Endodermal cell (in vitro differentiated cells): ENCODE results near the gene DIRAS2. TPM values are rescaled to one million over a fixed set of nuclear protein-coding genes. Genes with fewer than 3 reads are reported as not detected.

Experiments
- DNase-seq: peaks from one replicate; pipeline ENCODE4 v3.0.0-alpha.2; 2017
- H3K27ac ChIP-seq: 2 replicates; pipeline ENCODE4 v1.5.1; 2013; ENCODE audit warnings: mild to moderate bottlenecking, low read depth, low read length, moderate library complexity
- H3K27me3 ChIP-seq: 2 replicates; pipeline ENCODE4 v1.6.1; 2013; ENCODE audit warnings: mild to moderate bottlenecking, low read length, moderate library complexity; ENCODE audit not compliant: insufficient read depth, control insufficient read depth, poor library complexity, severe bottlenecking
- H3K36me3 ChIP-seq: 2 replicates; pipeline ENCODE4 v1.7.0; 2013; ENCODE audit warnings: mild to moderate bottlenecking, low read length, moderate library complexity; ENCODE audit not compliant: control insufficient read depth, insufficient read depth
- H3K4me1 ChIP-seq: one replicate; pipeline ENCODE4 v1.7.0; 2013; ENCODE audit warnings: low read length; ENCODE audit not compliant: control insufficient read depth, insufficient read depth
- H3K4me3 ChIP-seq: 2 replicates; pipeline ENCODE4 v1.5.1; 2013; ENCODE audit warnings: mild to moderate bottlenecking, low read length, moderate library complexity
- H3K9ac ChIP-seq: 2 replicates; pipeline ENCODE4 v1.6.1; 2013; ENCODE audit warnings: mild to moderate bottlenecking, low read length, moderate library complexity; ENCODE audit not compliant: poor library complexity, severe bottlenecking; ENCODE audit errors: extremely low read depth
- H3K9me3 ChIP-seq: 2 replicates; pipeline ENCODE4 v1.6.1; 2013; ENCODE audit warnings: mild to moderate bottlenecking, low read length, moderate library complexity; ENCODE audit not compliant: control insufficient read depth
- H3K27ac Mint-ChIP-seq: 2 replicates; pipeline ENCODE4 v1.8.0; 2020; ENCODE audit warnings: mixed read lengths
- H3K27me3 Mint-ChIP-seq: 2 replicates; pipeline ENCODE4 v1.8.0; 2021; ENCODE audit warnings: mild to moderate bottlenecking, mixed read lengths; ENCODE audit not compliant: insufficient read depth
- H3K36me3 Mint-ChIP-seq: 2 replicates; pipeline ENCODE4 v1.8.0; 2020; ENCODE audit warnings: low read depth, mixed read lengths
- H3K4me1 Mint-ChIP-seq: 2 replicates; pipeline ENCODE4 v1.8.0; 2020; ENCODE audit warnings: mixed read lengths
- H3K4me3 Mint-ChIP-seq: 2 replicates; pipeline ENCODE4 v1.8.0; 2020; ENCODE audit warnings: mild to moderate bottlenecking, moderate library complexity, mixed read lengths
- H3K9me3 Mint-ChIP-seq: 2 replicates; pipeline ENCODE4 v1.8.0; 2020; ENCODE audit warnings: mild to moderate bottlenecking, mixed read lengths
- CTCF ChIP-seq: fragments of 200-600 bp; sonication (generic); conservative IDR thresholded peaks from 2 replicates; pipeline ENCODE4 v1.5.0; 2021; ENCODE audit warnings: antibody characterized with exemption, mild to moderate bottlenecking
- WGBS, 2 experiments: methylation state at CpG; one replicate each; pipeline versions ENCODE4 v1.1.5 to v1.1.7; 2013; ENCODE audit warnings: missing lambda C conversion rate in 2 of 2, mixed read lengths in 1 of 2; ENCODE audit not compliant: insufficient coverage in 1 of 2, insufficient read length in 1 of 2; 5-methylcytosine and 5-hydroxymethylcytosine counted together
- total RNA-seq, 2 donors: library from RNA; stranded (reverse); fragmentation: NEBNext Ultra II Directional in 1 of 2; extraction: Animal tissue kit (Norgen Biotek cat#: 25700) in 1 of 2; gene quantifications; 2 replicates in 1 of 2; 3 replicates in 1 of 2; pipeline ENCODE4 v1.2.1, GENCODE V29; 2021

The DIRAS2 gene
- total RNA-seq, 2 donors from 2014 or later = 0.07 TPM; not detected in 1

GRCh38 chr9:90593646-90594045 lies 49.0 kb downstream of the DIRAS2 start:
- H3K4me1 ChIP-seq = no peaks in the 10 kb centered on the region
- no peaks in the 10 kb centered on the region for H3K36me3 ChIP-seq
- 89 to 100% methylated on average over 1 to 2 of the region's 2 CpGs for WGBS, 2 experiments
- Mint-ChIP-seq H3K4me1 (no peaks in the 10 kb centered on the region), H3K27me3 (peaks cover 9% of the 10 kb centered on the region), H3K4me3 (no peak overlapping the region), H3K36me3 (no peaks in the 10 kb centered on the region), H3K27ac (no peak overlapping the region), H3K9me3 (peaks cover 15% of the 10 kb centered on the region)
- no peak overlapping the region for H3K4me3 ChIP-seq
- no peak for TF ChIP-seq CTCF
- no peaks in the 10 kb centered on the region for H3K27me3 ChIP-seq
- H3K9ac ChIP-seq = no peak overlapping the region
- H3K9me3 ChIP-seq = peaks cover 11% of the 10 kb centered on the region
- DNase-seq = no peak
- H3K27ac ChIP-seq = no peak overlapping the region

- Mint-ChIP-seq H3K27me3 (no peaks in the 10 kb centered on the region), H3K27ac (no peak overlapping the region)
Measured at GRCh38 chr9:90580576-90580975, 62.0 kb downstream of the DIRAS2 start.

GRCh38 chr9:90579181-90579580 lies 63.4 kb downstream of the DIRAS2 start:
- Histone ChIP-seq H3K27me3 (no peaks in the 10 kb centered on the region), H3K27ac (no peak overlapping the region), H3K4me1 (no peaks in the 10 kb centered on the region), H3K4me3 (no peak overlapping the region), H3K36me3 (no peaks in the 10 kb centered on the region), H3K9me3 (no peaks in the 10 kb centered on the region), H3K9ac (no peak overlapping the region)
- H3K4me1 Mint-ChIP-seq = peaks cover 6% of the 10 kb centered on the region
- no peak for DNase-seq
- H3K36me3 Mint-ChIP-seq = no peaks in the 10 kb centered on the region
- no peak overlapping the region for H3K4me3 Mint-ChIP-seq
- no peaks in the 10 kb centered on the region for H3K9me3 Mint-ChIP-seq
- no peak for TF ChIP-seq CTCF
- H3K27me3 Mint-ChIP-seq = no peaks in the 10 kb centered on the region
- 93 to 100% methylated on average over 1 to 2 of the region's 2 CpGs for WGBS, 2 experiments
- H3K27ac Mint-ChIP-seq = no peak overlapping the region

More at GRCh38 chr9:90580576-90580975, 62.0 kb downstream of the DIRAS2 start:
- no peak overlapping the region for H3K9ac ChIP-seq
- H3K4me1 Mint-ChIP-seq = peaks cover 6% of the 10 kb centered on the region
- H3K27ac ChIP-seq = no peak overlapping the region
- no peak overlapping the region for H3K4me3 Mint-ChIP-seq
- no peaks in the 10 kb centered on the region for H3K27me3 ChIP-seq
- 91 to 100% methylated on average over 2 of the region's 2 CpGs for WGBS, 2 experiments
- no peaks in the 10 kb centered on the region for H3K9me3 Mint-ChIP-seq
- no peak overlapping the region for H3K4me3 ChIP-seq
- no peak for TF ChIP-seq CTCF
- no peaks in the 10 kb centered on the region for H3K4me1 ChIP-seq
- DNase-seq = no peak
- no peaks in the 10 kb centered on the region for H3K9me3 ChIP-seq
- no peaks in the 10 kb centered on the region for H3K36me3 Mint-ChIP-seq
- no peaks in the 10 kb centered on the region for H3K36me3 ChIP-seq
